Stimulated activated CD4-positive, alpha-beta T cell treated with anti-CD3 and anti-CD28 coated beads, Interleukin-1b, Interleukin-23, amount 100 ng/mL, for 4 hours (primary cell): Measurements from ENCODE around the gene FSTL4.

Experiments
- DNase-seq, 2 donors: peaks; one replicate each; pipeline ENCODE4 v3.0.0-alpha.2; 2020; ENCODE audit warnings: low read depth in 2 of 2

The FSTL4 gene

GRCh38 chr5:133189881-133190280, 422.5 kb downstream of the FSTL4 start:
- DNase-seq = no peak

GRCh38 chr5:133179405-133179804, 432.9 kb downstream of the FSTL4 start:
- DNase-seq = no peak

GRCh38 chr5:133170756-133171387, 441.5 kb downstream of the FSTL4 start:
- peak; percentile 11 to 14 for DNase-seq

DNA sequence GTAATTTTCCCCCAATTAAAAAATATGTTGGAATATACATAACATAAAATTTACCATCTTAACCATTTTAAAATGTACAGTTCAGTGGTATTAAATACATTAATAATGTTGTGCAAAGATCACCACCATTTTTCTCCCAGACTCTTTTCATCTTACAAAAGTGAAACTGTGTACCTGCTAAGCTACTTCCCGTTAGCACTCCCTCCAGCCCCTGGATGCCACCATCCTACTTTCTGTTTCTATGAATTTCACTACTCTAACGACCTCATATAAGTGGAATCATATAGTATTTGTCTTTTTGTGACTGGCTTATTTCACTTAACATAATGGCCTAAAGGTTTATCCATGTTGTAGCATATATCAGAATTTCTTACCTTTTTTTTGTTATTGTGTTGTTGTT, 447.6 kb downstream of the FSTL4 start:
- DNase-seq = no peak

GRCh38 chr5:133163839-133164238, 448.5 kb downstream of the FSTL4 start:
- no peak for DNase-seq

DNA sequence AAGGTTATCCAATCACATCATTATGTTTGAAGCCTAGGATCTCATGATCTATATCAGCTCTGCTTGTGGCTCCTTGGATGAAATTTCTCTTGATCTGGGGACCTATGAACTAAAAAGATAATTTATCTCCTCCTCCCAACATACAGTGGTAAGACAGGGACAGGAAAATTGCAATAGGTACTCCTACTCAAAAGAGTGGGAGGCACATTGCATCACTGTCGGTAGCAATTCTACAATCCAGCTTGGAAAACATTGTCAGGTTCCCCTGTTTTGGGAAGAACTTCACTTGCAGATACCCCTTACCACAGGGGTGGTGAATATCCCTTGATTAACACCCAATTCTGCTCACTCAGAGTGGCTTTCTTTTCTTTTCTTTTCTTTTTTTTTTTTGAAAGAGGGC, 452.8 kb downstream of the FSTL4 start:
- DNase-seq = no peak

DNA sequence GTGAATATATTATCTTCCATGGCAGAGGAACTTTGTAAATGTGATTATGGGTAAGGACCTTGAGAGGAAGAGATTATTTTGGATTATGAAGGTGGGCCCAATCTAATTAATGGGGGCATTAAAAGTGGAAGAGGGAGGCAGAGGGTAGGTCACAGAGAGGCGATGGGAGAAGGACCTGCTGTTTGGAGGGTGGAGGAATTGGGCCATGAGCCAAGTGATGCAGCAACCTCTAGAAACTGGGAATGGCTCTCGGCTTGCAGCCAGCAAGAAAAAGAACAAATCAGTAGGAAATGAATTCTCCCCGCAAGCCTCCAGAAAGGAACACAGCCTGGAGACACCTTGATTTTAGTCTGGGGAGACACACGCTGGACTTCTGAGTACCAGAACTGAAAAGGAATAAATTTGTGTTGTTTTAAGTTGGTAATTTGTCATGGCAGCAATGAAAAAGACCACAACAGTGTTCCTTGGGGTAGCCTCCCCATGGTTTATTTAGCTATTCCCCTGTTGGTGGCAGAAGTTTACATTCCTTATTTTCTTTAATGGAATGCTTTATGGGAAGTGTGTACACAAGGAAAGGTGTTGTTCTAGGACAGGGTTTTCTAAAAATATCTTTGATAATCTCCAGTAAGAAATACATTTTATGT, 456.9 kb downstream of the FSTL4 start:
- DNase-seq = no peak

DNA sequence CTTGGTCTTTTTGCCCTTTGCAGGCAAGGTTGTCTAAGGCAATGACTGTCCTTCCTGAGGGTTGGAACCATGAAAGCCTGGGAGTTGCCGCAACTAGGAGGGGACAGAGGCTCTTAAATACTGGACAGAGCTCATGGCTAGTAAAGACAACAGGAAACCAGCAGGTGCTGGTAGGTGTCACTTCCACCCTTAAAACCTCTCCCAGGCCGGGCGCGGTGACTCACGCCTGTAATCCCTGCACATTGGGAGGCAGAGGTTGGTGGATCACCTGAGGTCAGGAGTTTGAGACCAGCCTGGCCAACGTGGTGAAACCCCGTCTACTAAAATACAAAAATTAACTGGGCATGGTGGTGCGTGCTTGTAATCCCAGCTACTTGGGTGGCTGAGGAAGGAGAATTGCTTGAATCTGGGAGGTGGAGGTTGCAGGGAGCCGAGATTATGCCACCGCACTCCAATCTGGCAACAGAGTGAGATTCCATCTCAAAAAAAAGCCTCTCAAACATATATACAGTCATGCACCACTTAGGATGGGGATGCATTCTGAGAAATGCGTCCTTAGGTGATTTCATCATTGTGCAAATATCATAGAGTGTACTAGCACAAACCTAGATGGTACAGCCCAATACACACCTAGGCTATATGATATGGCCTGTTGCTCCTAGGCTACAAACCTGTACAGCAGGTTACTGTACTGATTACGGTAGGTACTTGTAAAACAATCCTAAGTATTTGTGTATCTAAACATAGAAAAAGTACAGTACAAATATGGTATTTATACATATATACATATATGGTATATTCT, 457.9 kb downstream of the FSTL4 start:
- no peak for DNase-seq

- DNase-seq = no peak
Measured at GRCh38 chr5:133150909-133151544, 461.3 kb downstream of the FSTL4 start.

- DNase-seq = no peak
Measured at GRCh38 chr5:133149345-133149744, 463.0 kb downstream of the FSTL4 start.

GRCh38 chr5:133147815-133148567, 464.4 kb downstream of the FSTL4 start:
- no peak for DNase-seq

- DNase-seq = no peak
Measured at GRCh38 chr5:133147411-133147810, 464.9 kb downstream of the FSTL4 start.
